Testis (tissue), 3 donors: ENCODE data around the gene MEF2B. TPM values are rescaled to one million over a fixed set of nuclear protein-coding genes. Genes with fewer than 3 reads are reported as not detected.

Experiments
- DNase-seq: peaks from one replicate; pipeline ENCODE4 v3.0.0-alpha.2; 2019
- H3K27ac ChIP-seq, 2 donors: fragments of 200-600 bp; sonication (generic); one replicate each; pipeline ENCODE4 v1.5.1; 2019
- H3K27me3 ChIP-seq: fragments of 200-600 bp; sonication (generic); one replicate; pipeline ENCODE4 v1.5.1; 2019
- H3K36me3 ChIP-seq: fragments of 200-600 bp; sonication (generic); one replicate; pipeline ENCODE4 v1.5.1; 2017; ENCODE audit warnings: low read depth; ENCODE audit errors: missing control alignments
- H3K4me1 ChIP-seq: fragments of 200-600 bp; sonication (generic); one replicate; pipeline ENCODE4 v1.5.1; 2019
- H3K4me3 ChIP-seq, 2 donors: fragments of 200-600 bp; sonication (generic); one replicate each; pipeline ENCODE4 v1.5.1; 2017 to 2019
- H3K9me3 ChIP-seq: fragments of 200-600 bp; sonication (generic); one replicate; pipeline ENCODE4 v1.5.1; 2017
- POLR2A ChIP-seq: fragments of 450-650 bp; IDR thresholded peaks from one replicate; pipeline ENCODE4 v1.6.1; 2017; ENCODE audit warnings: antibody characterized with exemption, mild to moderate bottlenecking, moderate library complexity
- WGBS, 2 donors: methylation state at CpG; one replicate each; pipeline ENCODE4 v1.1.5; 2018; 5-methylcytosine and 5-hydroxymethylcytosine counted together
- intact Hi-C: fragments of 100-400 bp; cut with DNase I; formaldehyde crosslinking; loops from one replicate; pipeline ENCODE4 v1.15.1; 2023; ENCODE audit warnings: low total_unique reads
- polyA plus RNA-seq: library from polyadenylated mRNA; stranded (reverse); fragments of 350-450 nt; fragmentation: Illumina TruSeq; extraction: RNeasy Lipid Tissue Mini Kit (QIAGEN cat#74804); gene quantifications from one replicate; pipeline ENCODE4 v1.2.3, GENCODE V29; 2014; ENCODE audit warnings: low read depth, low replicate concordance; ENCODE audit not compliant: insufficient read depth
- total RNA-seq, 2 donors: library from RNA; depleted of rRNA; stranded (reverse); fragments of >200 nt; gene quantifications; one replicate each; pipeline ENCODE4 v1.2.3, GENCODE V29; 2016
- TF ChIP-seq, protein P1 (sequence below), 3 experiments: fragments of 450-650 bp in 2 of 3; fragments of 200-600 bp in 1 of 3; sonication (generic) in 1 of 3; IDR thresholded peaks; one replicate each; pipeline ENCODE4 v1.5.1; 2016 to 2019; ENCODE audit warnings: antibody characterized with exemption in 3 of 3, mild to moderate bottlenecking in 2 of 3, moderate library complexity in 1 of 3

Gene MEF2B
- total and polyA plus RNA-seq, 3 donors from 2014 or later, result 3.0 to 5.7 (median 3.1) TPM

- H3K27ac ChIP-seq, result no peak overlapping the region
- H3K4me3 ChIP-seq, result no peak overlapping the region
- no peaks in the 10 kb centered on the region for H3K36me3 ChIP-seq
- no peaks in the 10 kb centered on the region for H3K27me3 ChIP-seq
- TF ChIP-seq, protein P1, sequence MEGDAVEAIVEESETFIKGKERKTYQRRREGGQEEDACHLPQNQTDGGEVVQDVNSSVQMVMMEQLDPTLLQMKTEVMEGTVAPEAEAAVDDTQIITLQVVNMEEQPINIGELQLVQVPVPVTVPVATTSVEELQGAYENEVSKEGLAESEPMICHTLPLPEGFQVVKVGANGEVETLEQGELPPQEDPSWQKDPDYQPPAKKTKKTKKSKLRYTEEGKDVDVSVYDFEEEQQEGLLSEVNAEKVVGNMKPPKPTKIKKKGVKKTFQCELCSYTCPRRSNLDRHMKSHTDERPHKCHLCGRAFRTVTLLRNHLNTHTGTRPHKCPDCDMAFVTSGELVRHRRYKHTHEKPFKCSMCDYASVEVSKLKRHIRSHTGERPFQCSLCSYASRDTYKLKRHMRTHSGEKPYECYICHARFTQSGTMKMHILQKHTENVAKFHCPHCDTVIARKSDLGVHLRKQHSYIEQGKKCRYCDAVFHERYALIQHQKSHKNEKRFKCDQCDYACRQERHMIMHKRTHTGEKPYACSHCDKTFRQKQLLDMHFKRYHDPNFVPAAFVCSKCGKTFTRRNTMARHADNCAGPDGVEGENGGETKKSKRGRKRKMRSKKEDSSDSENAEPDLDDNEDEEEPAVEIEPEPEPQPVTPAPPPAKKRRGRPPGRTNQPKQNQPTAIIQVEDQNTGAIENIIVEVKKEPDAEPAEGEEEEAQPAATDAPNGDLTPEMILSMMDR (IDR thresholded peaks at IDR 0.05), result no peak
- TF ChIP-seq POLR2A, result no peak
- no peaks in the 10 kb centered on the region for H3K9me3 ChIP-seq
- intact Hi-C loops, result no loop called here
- peak; percentile 46 for DNase-seq
- WGBS, 2 donors, result 11% methylated on average over 8 of the region's 8 CpGs; no CpG with 5 or more reads in 1 of the 2 donors
- H3K4me1 ChIP-seq, result no peaks in the 10 kb centered on the region
Measured at GRCh38 chr19:19214892-19215291, 44.8 kb upstream of the MEF2B start.

GRCh38 chr19:19214159-19214490, 44.1 kb upstream of the MEF2B start:
- TF ChIP-seq POLR2A, result no peak
- TF ChIP-seq, protein P1 (IDR thresholded peaks at IDR 0.05), result no peak
- 7 to 26% methylated on average over 5 of the region's 5 CpGs for WGBS, 2 donors
- H3K27me3 ChIP-seq, result no peaks in the 10 kb centered on the region
- H3K27ac ChIP-seq, result no peak overlapping the region
- no peaks in the 10 kb centered on the region for H3K36me3 ChIP-seq
- intact Hi-C loops, result no loop called here
- no peak for DNase-seq
- no peaks in the 10 kb centered on the region for H3K4me1 ChIP-seq
- H3K9me3 ChIP-seq, result no peaks in the 10 kb centered on the region
- H3K4me3 ChIP-seq, result no peak overlapping the region

GRCh38 chr19:19213426-19214158, 43.5 kb upstream of the MEF2B start:
- Histone ChIP-seq H3K4me3 (no peak overlapping the region), H3K27me3 (no peaks in the 10 kb centered on the region), H3K36me3 (no peaks in the 10 kb centered on the region), H3K4me1 (no peaks in the 10 kb centered on the region), H3K27ac (no peak overlapping the region), H3K9me3 (no peaks in the 10 kb centered on the region)
- 53 to 59% methylated on average over 9 to 21 of the region's 21 CpGs for WGBS, 2 donors
- no peak for DNase-seq
- TF ChIP-seq, protein P1 (IDR thresholded peaks at IDR 0.05), result no peak
- TF ChIP-seq POLR2A, result no peak
- intact Hi-C loops, result no loop called here

DNA sequence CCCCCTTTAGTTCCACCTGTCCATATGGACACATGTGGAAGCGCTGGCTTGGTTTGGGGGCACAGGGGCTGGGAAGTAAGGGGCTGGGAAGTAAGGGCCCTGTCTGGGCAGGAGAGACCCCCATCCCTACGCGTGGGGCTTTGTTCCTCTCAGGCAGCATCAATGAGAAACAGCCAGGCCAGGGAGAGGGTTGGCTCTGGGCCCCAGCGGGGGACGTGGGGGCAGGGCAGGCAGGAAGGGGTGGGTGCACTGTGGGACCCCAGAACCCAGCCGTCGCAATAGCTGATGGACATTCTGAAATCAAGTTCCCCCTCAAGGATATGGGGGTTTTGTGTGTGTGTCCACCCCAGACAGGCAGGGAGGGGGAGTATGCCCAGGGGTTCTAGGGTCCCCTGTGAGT, 42.9 kb upstream of the MEF2B start:
- Histone ChIP-seq H3K36me3 (no peaks in the 10 kb centered on the region), H3K27me3 (no peaks in the 10 kb centered on the region), H3K4me3 (no peak overlapping the region), H3K4me1 (no peaks in the 10 kb centered on the region), H3K27ac (no peak overlapping the region), H3K9me3 (no peaks in the 10 kb centered on the region)
- DNase-seq, result no peak
- intact Hi-C loops, result no loop called here
- TF ChIP-seq, protein P1 (IDR thresholded peaks at IDR 0.05), result no peak
- TF ChIP-seq POLR2A, result no peak
- WGBS, 2 donors, result 19% methylated on average over 3 to 7 of the region's 7 CpGs
